ENCODE measurements around the gene PIEZO2. TPM values are rescaled to one million over a fixed set of nuclear protein-coding genes. Genes with fewer than 3 reads are reported as not detected.
"Not testable (repeated sequence)": the region's sequence is repeated elsewhere in the genome, so short reads cannot be mapped to it uniquely, and the experiment has no call there.

The PIEZO2 gene
- total RNA-seq, 1 experiment from 2014 or later, result 1.8 TPM

- peak; percentile 35 for DNase-seq (ENCODE audit: low spot score)
These were observed 175.7 kb downstream of the PIEZO2 start for GRCh38 chr18:10973567-10974203.

- DNase-seq (ENCODE audit: low spot score), result no peak
These were observed 177.7 kb downstream of the PIEZO2 start for GRCh38 chr18:10971717-10972116.

- no peak for DNase-seq (ENCODE audit: low spot score)
These were observed 184.2 kb downstream of the PIEZO2 start for GRCh38 chr18:10965119-10965518.

- DNase-seq (ENCODE audit: low spot score), result no peak
These were observed 195.7 kb downstream of the PIEZO2 start for GRCh38 chr18:10953672-10954071.

GRCh38 chr18:10951631-10952544, 197.5 kb downstream of the PIEZO2 start:
- no peak for DNase-seq (ENCODE audit: low spot score)

GRCh38 chr18:10950876-10951630, 198.3 kb downstream of the PIEZO2 start:
- DNase-seq (ENCODE audit: low spot score), result no peak

GRCh38 chr18:10950080-10950875, 199.1 kb downstream of the PIEZO2 start:
- no peak for DNase-seq (ENCODE audit: low spot score)

- no peak for DNase-seq (ENCODE audit: low spot score)
These were observed 199.7 kb downstream of the PIEZO2 start for GRCh38 chr18:10949655-10950054.

GRCh38 chr18:10948421-10948820, 200.9 kb downstream of the PIEZO2 start:
- no peak for DNase-seq (ENCODE audit: low spot score)

GRCh38 chr18:10946058-10946457, 203.3 kb downstream of the PIEZO2 start:
- no peak for DNase-seq (ENCODE audit: low spot score)

GRCh38 chr18:10942998-10943397, 206.4 kb downstream of the PIEZO2 start:
- no peak for DNase-seq (ENCODE audit: low spot score)

- no peak for DNase-seq (ENCODE audit: low spot score)
These were observed 209.5 kb downstream of the PIEZO2 start for GRCh38 chr18:10939822-10940221.

GRCh38 chr18:10937743-10938640, 211.4 kb downstream of the PIEZO2 start:
- no peak for DNase-seq (ENCODE audit: low spot score)

- DNase-seq (ENCODE audit: low spot score), result no peak
These were observed 213.0 kb downstream of the PIEZO2 start for GRCh38 chr18:10936176-10937053.

GRCh38 chr18:10935588-10935987, 213.8 kb downstream of the PIEZO2 start:
- no peak for DNase-seq (ENCODE audit: low spot score)

- DNase-seq (ENCODE audit: low spot score), result not testable (repeated sequence)
These were observed 215.7 kb downstream of the PIEZO2 start for GRCh38 chr18:10933648-10934047.

- no peak for DNase-seq (ENCODE audit: low spot score)
These were observed 219.3 kb downstream of the PIEZO2 start for GRCh38 chr18:10930076-10930475.

GRCh38 chr18:10928772-10929373, 220.5 kb downstream of the PIEZO2 start:
- DNase-seq (ENCODE audit: low spot score), result peak; percentile 81
